ENCODE data around the gene SF3B5.
"Not testable (repeated sequence)": the region's sequence is repeated elsewhere in the genome, so short reads cannot be mapped to it uniquely, and the experiment has no call there.

Gene SF3B5

DNA sequence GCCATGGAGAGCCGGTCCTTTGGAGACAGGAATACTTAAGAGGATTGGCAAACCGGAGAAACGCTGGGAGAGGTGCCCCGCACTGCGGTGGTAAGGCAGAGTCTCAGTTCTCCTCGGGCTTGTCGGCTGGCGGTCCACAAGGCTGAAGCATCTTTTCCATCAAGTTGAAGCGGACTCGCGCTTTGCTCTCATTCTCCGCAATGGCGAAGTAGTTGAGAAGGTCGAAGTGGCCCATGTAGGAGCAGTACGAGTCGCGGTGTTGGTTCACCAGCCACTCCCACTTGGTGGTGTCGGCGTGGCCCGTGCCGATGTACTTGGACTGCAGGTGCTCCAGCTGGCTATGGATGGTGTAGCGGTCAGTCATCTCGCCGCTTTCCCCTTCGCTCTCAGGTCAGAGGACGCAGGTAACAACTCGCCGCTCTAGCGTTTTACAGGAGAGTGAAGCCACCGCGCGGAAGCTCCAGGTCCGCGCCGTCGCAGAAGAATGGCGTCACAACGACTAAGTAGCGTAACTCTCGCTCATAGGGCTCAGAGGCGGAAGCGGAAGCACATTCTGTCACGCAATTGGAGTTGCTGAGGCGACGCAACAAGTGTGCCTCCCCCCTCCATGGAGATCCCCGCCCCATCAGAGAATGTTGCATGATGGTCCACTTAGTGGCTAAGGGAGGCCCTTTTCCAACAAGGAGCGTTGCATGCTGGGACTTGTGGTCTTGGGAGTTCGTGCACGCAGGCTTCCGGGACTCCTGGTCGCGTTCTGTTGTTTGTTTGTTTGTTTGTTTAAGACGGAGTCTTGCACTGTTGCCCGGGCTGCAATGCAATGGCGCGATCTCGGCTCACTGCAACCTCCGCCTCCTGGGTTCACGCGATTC, at the start of gene SF3B5:
TSS of gene SF3B5 (minus strand) at position 440 of the 869 bp plus-strand sequence. CDS start at position 364, 76 bp downstream.
- peak; percentile 100 for DNase-seq

DNA sequence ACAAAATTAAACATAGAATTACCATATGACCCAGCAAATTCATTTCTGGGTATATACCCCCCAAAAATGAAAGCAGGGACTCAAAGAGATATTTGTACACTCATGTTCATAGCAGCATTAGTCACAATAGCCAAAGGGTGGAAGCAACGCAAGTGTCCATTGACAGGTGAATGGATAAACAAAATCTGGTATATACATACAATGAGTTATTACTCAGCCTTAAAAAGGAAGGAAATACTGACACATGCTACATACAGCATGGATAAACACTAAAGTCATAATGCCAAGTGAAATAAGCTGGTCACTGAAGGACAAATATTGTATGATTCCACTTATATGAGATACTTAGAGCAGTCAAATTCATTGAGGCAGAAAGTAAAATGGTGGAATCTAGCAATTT, 49.6 kb upstream of the SF3B5 start:
- no peak for DNase-seq

DNA sequence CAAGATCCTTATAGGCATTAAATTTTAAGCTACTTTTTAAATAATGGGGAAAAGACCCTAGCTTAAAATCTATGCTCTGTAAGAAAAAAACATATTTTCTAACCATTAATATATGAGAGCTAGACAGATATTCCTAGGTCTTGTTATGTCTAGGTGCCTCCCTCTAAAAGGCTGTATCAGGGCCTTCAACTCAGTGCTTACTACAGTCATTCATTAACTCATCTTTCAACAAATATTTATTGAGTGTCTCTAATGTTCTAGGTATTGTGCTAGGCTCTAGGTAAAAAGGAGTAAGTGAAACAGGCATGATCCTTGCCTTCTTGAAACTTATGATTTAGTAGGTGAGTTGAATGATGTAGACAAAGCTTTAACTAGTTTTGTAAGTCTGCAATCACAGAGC, 48.5 kb upstream of the SF3B5 start:
- no peak for DNase-seq

DNA sequence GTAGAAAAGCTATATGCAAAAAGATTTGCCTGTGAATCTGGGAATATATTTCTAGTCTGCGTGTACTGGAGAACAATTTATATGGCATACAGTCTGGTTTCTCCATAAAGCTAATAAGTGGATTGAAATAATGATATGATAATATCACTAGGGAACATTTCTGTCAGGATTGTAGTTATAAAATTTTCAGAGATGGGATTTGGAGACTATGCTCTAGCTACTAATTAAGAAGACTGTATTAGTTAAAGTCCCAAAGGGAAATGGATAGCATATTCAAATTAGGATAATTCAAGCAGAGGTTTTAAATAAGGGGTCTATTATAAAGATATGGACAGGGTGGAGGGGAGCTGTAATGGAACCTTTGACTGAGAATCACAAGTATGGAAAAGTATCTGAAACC, 47.7 kb upstream of the SF3B5 start:
- no peak for DNase-seq

DNA sequence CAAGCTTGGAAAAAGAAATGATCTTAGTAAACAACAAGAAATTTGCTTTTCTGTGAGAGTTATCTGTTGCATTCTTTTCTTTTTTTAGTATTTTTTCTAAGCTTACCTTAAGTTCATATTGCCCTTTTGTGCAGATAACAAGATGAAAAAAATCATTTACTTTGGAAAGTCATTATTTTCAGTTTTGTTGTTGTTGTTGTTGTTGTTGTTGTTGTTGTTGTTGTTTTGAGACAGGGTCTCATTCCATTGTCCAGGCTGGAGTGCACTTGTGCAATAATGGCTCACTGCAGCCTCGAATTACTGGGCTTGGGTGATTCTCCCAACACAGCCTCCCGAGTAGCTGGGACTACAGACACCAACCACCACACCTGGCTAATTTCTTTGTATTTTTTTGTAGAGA, 46.1 kb upstream of the SF3B5 start:
- DNase-seq: no peak

GRCh38 chr6:144140867-144141266, 45.5 kb upstream of the SF3B5 start:
- no peak for DNase-seq

DNA sequence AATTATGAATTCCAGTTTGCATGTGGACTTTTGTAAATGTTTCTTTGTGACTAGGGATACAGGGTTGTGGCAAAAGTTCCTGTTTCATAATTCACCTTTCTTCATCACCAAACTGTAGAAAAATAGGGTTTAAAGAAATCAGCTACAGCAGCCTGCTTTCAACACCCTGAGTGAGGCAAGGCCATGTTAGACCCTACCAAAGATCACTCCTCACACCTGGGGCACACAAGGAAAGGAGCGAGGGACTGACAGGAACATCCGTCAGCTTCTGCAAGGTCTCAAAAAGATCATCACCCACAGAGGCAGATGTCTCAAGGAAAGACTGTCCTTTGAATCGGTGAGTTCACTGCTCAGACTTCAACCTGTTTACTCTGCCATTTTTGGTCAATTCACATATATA, 44.4 kb upstream of the SF3B5 start:
- DNase-seq: no peak

GRCh38 chr6:144138542-144138941, 43.2 kb upstream of the SF3B5 start:
- DNase-seq: no peak

GRCh38 chr6:144134737-144135136, 39.4 kb upstream of the SF3B5 start:
- DNase-seq: no peak

DNA sequence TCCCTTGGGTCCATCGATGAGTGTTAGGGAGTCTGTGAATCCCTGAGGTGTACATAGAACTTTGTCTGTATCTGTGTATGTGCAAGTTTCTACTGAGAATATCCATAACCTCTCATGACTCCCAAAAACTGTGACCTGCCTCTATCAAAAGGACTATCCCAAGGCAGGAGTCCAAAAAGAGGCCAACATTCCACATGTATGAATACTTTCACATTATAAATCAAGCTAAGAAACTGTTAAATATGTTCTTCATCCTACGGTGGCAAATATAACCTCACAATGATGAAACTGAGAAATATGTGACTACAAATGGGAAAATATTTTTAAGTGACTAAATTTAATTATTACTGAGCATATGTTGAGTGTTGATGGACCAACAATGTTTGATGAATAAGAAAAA, 38.8 kb upstream of the SF3B5 start:
- DNase-seq: no peak

DNA sequence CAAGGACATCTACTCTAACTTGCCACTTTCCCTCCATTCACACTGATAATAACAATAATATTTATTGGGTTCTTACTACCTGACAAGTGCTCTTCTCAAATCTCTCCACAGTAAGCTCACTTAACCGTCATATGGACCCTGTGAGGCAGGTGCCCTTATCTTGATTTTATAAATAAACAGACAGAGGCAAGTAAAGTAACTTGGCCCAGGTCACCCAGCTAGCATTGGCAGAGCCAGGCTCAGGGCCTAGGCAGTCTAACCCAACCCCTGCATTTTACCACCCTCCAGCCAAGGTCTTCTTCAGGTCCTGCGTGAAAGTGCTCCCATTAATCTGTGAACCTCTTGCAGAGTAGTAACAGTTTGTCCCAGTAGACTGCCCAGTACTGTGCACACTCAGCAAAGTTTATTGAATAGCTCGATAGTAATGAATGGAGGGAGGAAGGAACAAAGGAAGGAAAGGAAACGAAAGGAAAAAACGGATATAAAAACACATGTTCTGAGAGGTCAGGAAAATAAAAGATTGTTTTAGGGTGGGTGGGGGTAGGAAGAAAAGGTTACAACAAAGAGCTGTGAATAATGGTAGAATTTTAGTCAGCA, 38.0 kb upstream of the SF3B5 start:
- no peak for DNase-seq

DNA sequence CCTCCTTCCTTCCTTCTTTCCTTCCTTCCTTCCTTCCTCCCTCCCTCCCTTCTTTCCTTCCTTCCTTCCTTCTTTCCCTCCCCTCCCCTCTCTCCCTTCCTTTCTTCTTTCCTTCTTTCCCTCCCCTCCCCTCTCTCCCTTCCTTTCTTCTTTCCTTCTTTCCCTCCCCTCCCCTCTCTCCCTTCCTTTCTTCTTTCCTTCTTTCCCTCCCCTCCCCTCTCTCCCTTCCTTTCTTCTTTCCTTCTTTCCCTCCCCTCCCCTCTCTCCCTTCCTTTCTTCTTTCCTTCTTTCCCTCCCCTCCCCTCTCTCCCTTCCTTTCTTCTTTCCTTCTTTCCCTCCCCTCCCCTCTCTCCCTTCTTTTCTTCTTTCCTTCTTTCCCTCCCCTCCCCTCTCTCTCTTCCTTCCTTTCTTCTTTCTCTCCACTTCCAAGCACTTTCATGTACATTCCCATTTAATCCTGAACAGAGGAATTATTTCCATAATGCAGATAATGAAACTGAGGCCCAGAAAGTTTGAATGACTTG, 36.9 kb upstream of the SF3B5 start:
- DNase-seq: not testable (repeated sequence)

- DNase-seq: peak; percentile 63
Measured at GRCh38 chr6:144131248-144131709, 35.9 kb upstream of the SF3B5 start.

DNA sequence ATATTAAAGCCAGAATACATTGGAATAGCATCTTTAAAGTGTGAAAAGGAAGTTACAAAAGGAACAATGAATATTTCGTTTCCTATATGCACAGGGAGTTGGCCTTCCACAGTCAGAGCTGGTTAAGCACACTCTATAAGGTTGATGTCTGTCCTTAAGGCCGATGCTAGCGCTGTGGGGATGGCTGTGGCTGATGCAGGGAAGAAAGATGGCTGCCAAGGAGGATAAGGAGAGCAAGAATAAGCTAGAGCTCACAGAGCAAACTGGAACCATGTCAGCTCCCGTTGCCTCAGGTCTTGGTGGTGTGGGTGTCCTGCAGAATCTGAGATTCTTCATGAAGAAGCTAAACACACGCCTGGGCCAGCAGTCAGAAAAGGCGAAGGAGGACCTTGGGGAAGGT, 34.1 kb upstream of the SF3B5 start:
- DNase-seq: no peak

DNA sequence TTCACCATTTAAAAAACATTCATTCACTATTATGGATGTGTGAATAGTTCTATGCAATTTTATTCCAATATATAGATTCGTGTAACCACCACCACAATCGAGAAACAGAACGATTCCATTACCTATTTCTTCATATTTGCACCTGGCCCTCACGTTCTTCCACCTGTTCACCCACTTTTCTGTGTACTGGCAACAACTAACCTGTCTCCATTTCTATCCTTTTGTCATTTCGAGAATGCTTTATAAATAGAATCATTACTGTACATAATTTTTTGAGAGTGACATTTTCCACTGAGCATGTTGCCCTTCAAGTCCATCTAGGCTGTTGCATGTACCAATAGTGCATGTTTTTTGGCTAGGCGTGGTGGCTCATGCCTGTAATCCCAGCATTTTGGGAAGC, 31.7 kb upstream of the SF3B5 start:
- no peak for DNase-seq

DNA sequence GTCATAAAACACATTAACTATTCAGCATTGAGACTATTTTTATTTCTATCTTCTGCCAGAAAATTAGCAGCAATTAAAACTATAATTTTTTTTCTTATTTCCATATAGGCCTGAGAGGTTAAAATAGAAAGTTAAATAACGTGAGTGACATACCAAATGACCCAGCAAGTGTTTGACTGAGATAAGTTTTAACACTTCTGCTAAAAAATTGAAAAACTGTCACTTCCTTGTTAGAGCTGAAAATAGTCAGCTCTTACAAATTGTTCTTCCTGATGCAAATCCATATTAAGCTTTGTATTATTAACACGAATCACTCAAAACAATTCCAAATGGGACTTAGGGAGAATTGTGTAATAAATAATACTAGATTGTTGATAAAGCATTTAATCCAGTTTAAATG, 28.5 kb upstream of the SF3B5 start:
- DNase-seq: no peak

- DNase-seq: no peak
Measured at GRCh38 chr6:144123421-144123820, 28.0 kb upstream of the SF3B5 start.

DNA sequence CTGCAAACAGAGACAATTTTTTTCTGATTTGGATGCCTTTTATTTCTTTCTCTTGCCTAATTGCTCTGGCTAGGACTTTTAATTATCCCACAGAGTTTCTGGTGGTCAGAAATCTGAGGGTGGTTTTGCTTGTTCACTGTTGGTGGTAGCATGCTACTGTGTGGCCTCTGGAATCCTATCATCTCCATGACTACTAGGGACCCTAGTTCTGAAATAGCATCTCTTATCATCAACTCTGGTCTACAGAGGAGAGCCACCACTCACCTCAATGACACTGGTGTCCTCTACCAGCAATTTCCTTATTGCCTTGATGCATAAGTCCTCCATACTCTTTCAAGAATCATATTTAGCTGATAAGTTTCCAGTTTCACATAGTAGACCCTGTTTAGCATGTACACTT, 27.5 kb upstream of the SF3B5 start:
- no peak for DNase-seq

DNA sequence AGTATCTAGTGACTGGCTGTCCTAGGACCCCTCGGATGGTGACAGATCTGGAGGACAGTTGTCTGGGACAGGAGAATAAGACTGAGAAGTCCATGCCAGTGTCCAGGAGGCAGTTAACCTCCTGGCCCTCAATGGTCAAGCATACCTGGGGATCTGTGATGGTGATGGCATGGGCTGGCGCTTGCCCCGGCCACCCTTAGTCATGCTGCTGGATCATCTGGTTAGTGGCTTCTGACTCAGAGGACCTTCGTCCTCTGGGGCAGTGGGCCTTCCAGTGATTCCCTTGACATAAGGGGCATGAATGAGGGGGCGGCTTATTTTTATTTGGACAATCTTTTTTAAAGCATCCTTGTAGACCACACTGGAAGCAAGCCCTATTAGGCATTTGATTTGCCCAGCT, 24.0 kb upstream of the SF3B5 start:
- DNase-seq: no peak

GRCh38 chr6:144115219-144115618, 19.8 kb upstream of the SF3B5 start:
- DNase-seq: no peak

DNA sequence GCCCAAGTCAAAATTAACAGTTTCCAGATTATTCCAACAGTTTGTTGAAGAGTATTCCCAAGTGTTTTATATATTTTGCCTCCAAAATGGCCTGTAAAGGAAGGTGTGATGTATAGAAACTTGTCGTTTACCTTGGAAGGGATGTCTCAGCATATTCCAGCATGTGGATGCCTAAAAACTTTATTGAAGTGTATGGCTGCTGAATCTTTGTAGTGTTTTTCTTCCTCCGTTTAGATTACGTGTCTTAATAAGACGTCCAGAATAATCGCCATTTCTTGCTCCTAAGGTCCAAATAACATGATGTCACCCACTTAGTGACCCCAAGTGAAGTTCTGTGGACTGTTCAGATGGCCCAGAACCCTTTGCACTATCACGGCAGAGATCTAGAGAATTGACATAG, 18.0 kb upstream of the SF3B5 start:
- no peak for DNase-seq

- DNase-seq: no peak
Measured at GRCh38 chr6:144110210-144110609, 14.8 kb upstream of the SF3B5 start.

DNA sequence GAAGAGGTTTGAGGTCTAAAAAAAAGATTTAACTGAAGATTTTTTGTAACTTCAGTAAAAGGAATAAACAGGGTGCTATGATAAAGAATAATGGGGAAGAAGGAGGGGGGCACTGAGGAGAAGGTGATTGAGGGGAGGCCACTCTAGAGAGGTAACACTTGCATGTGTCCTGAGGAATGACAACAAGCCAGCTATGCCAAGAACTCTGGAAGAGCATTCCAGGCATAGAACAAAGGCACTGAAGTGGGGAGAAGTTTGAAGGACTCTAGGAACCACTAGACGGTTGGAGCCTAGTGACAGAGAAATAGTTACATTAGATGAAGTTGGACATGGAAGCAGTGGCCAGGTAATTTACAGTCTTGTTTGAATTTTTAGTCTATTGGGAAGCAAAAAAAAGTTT, 10.8 kb upstream of the SF3B5 start:
- no peak for DNase-seq

- DNase-seq: peak; percentile 45
Measured at GRCh38 chr6:144104898-144105487, 9.6 kb upstream of the SF3B5 start.
